OCI-LY7 (cell line): ENCODE results near the gene SYT4. TPM values are rescaled to one million over a fixed set of nuclear protein-coding genes. Genes with fewer than 3 reads are reported as not detected.

Experiments used
- BruUV-seq: library from RNA; stranded (reverse); fragments of 400-500 nt; replicated peaks from 2 replicates; lab custom pipeline; 2021; lab: Mats Ljungman, UMichigan
- CTCF ChIA-PET: fragments of 300-600 bp; sonication (Branson Sonifier 250); formaldehyde crosslinking; loops from one replicate; lab custom pipeline; 2022; ENCODE audit warnings: antibody characterized with exemption; ENCODE audit not compliant: unreplicated experiment; lab: Charles Lee
- POLR2A ChIA-PET: fragments of 300-600 bp; sonication (Branson Sonifier 250); formaldehyde crosslinking; loops from one replicate; lab custom pipeline; 2022; ENCODE audit warnings: antibody characterized with exemption; lab: Charles Lee
- DNase-seq: peaks from one replicate; pipeline ENCODE4 v3.0.0-alpha.2; 2015; ENCODE audit warnings: low spot score
- H2AFZ ChIP-seq: fragments of 200-600 bp; sonication (generic), shearing (Covaris generic); 2 replicates; pipeline ENCODE4 v1.6.1; 2014; ENCODE audit warnings: mild to moderate bottlenecking, antibody characterized with exemption, low read length, moderate library complexity
- H3K27ac ChIP-seq: fragments of 200-600 bp; sonication (generic); 2 replicates; pipeline ENCODE4 v1.5.1; 2014; ENCODE audit warnings: mixed run types, low read depth, mild to moderate bottlenecking, moderate library complexity, low read length, inconsistent platforms; ENCODE audit not compliant: poor library complexity, severe bottlenecking
- H3K36me3 ChIP-seq: fragments of 200-600 bp; sonication (generic); 2 replicates; pipeline ENCODE4 v1.6.1; 2014; ENCODE audit warnings: mild to moderate bottlenecking, antibody characterized with exemption, low read length, moderate library complexity, mixed read lengths; ENCODE audit not compliant: insufficient read depth
- H3K4me1 ChIP-seq: fragments of 200-600 bp; sonication (generic); 2 replicates; pipeline ENCODE4 v1.5.1; 2014; ENCODE audit warnings: mild to moderate bottlenecking, low read length; ENCODE audit not compliant: insufficient read depth, poor library complexity, severe bottlenecking
- H3K4me2 ChIP-seq: fragments of 200-600 bp; sonication (generic); 2 replicates; pipeline ENCODE4 v1.6.1; 2014; ENCODE audit warnings: mild to moderate bottlenecking, low read length
- H3K4me3 ChIP-seq: fragments of 200-600 bp; sonication (generic); 2 replicates; pipeline ENCODE4 v1.5.1; 2014; ENCODE audit warnings: mild to moderate bottlenecking, low read depth, low read length; ENCODE audit not compliant: poor library complexity, severe bottlenecking
- H3K79me2 ChIP-seq: fragments of 200-600 bp; sonication (generic); 2 replicates; pipeline ENCODE4 v1.6.1; 2016; ENCODE audit warnings: low read depth, mild to moderate bottlenecking, low read length, moderate library complexity, mixed read lengths; ENCODE audit not compliant: insufficient read depth
- H3K9me2 ChIP-seq: fragments of 200-600 bp; sonication (generic); 2 replicates; pipeline ENCODE4 v1.6.1; 2016; ENCODE audit warnings: mild to moderate bottlenecking, low read length, mixed read lengths; ENCODE audit not compliant: insufficient read depth
- H3K9me3 ChIP-seq: fragments of 200-600 bp; sonication (generic); 2 replicates; pipeline ENCODE4 v1.6.1; 2014; ENCODE audit warnings: mild to moderate bottlenecking, mixed run types, low read length, mixed read lengths
- H4K20me1 ChIP-seq: fragments of 200-600 bp; sonication (generic); 2 replicates; pipeline ENCODE4 v1.6.1; 2014; ENCODE audit warnings: mild to moderate bottlenecking, antibody characterized with exemption, low read length, moderate library complexity, mixed read lengths; ENCODE audit not compliant: insufficient read depth
- CTCF ChIP-seq: fragments of 200-600 bp; sonication (generic); conservative IDR thresholded peaks from 2 replicates; pipeline ENCODE4 v1.5.1; 2014; ENCODE audit warnings: mild to moderate bottlenecking, antibody characterized with exemption, low read length, moderate library complexity, mixed read lengths
- EZH2phosphoT487 ChIP-seq: fragments of 200-600 bp; sonication (generic); IDR thresholded peaks from 2 replicates; pipeline ENCODE4 v1.6.1; 2018; ENCODE audit warnings: low read depth, borderline replicate concordance, mild to moderate bottlenecking, mixed run types, antibody characterized with exemption, low read length, moderate library complexity, mixed read lengths
- intact Hi-C: fragments of 100-400 bp; cut with micrococcal nuclease; formaldehyde crosslinking; loops from one replicate; pipeline ENCODE4 v1.10.0; 2022; ENCODE audit not compliant: unreplicated experiment
- total RNA-seq, 2 experiments: library from RNA; depleted of rRNA in 1 of 2; stranded (reverse); fragments of >200 nt in 1 of 2; shearing (Covaris generic) in 1 of 2; gene quantifications; 2 replicates each; pipeline ENCODE4 v1.2.3, GENCODE V29; 2014 to 2022

SYT4 gene
- total RNA-seq, 2 experiments from 2014 or later, result not detected

- Histone ChIP-seq H2AFZ (no peak overlapping the region), H3K9me3 (no peaks in the 10 kb centered on the region), H3K4me1 (no peaks in the 10 kb centered on the region), H3K9me2 (no peaks in the 10 kb centered on the region), H3K4me2 (no peak overlapping the region), H3K4me3 (no peak overlapping the region), H3K27ac (no peak overlapping the region), H3K79me2 (no peaks in the 10 kb centered on the region), H4K20me1 (no peaks in the 10 kb centered on the region), H3K36me3 (no peaks in the 10 kb centered on the region)
- intact Hi-C loops, result loop anchor here (10.0 kb wide), 1 partner anchor 684 kb away; no protein-coding TSS in a partner anchor
- CTCF ChIA-PET, result no interaction called here
- DNase-seq, result no peak
- TF ChIP-seq CTCF (no peak), EZH2phosphoT487 (no peak)
- POLR2A ChIA-PET, result no interaction called here
- BruUV-seq, result no TSS peak
Observed at GRCh38 chr18:43278355-43278754, 1.1 kb upstream of the SYT4 start.

GRCh38 chr18:43276491-43276890, 799 bp downstream of the SYT4 start:
- intact Hi-C loops, result loop anchor here (10.0 kb wide), 1 partner anchor 682 kb away; no protein-coding TSS in a partner anchor
- Histone ChIP-seq H3K9me2 (no peaks in the 10 kb centered on the region), H3K27ac (no peak overlapping the region), H4K20me1 (no peaks in the 10 kb centered on the region), H3K36me3 (no peaks in the 10 kb centered on the region), H3K4me2 (no peak overlapping the region), H2AFZ (no peak overlapping the region), H3K4me1 (no peaks in the 10 kb centered on the region), H3K4me3 (no peak overlapping the region), H3K9me3 (no peaks in the 10 kb centered on the region), H3K79me2 (no peaks in the 10 kb centered on the region)
- ChIA-PET CTCF (no interaction called here), POLR2A (no interaction called here)
- no peak for TF ChIP-seq EZH2phosphoT487
- no peak for TF ChIP-seq CTCF
- DNase-seq, result no peak
- BruUV-seq, result no TSS peak

- no peaks in the 10 kb centered on the region for H3K36me3 ChIP-seq
- H3K9me2 ChIP-seq, result no peaks in the 10 kb centered on the region
- no peak overlapping the region for H3K4me2 ChIP-seq
- TF ChIP-seq CTCF (no peak), EZH2phosphoT487 (no peak)
- no peaks in the 10 kb centered on the region for H3K4me1 ChIP-seq
- no peaks in the 10 kb centered on the region for H3K9me3 ChIP-seq
- intact Hi-C loops, result loop anchor here (10.0 kb wide), 1 partner anchor 681 kb away; no protein-coding TSS in a partner anchor
- ChIA-PET CTCF (no interaction called here), POLR2A (no interaction called here)
- H2AFZ ChIP-seq, result no peak overlapping the region
- DNase-seq, result no peak
- no peak overlapping the region for H3K4me3 ChIP-seq
- H3K79me2 ChIP-seq, result no peaks in the 10 kb centered on the region
- no peak overlapping the region for H3K27ac ChIP-seq
- no TSS peak for BruUV-seq
- no peaks in the 10 kb centered on the region for H4K20me1 ChIP-seq
Observed at GRCh38 chr18:43275546-43275945, 1.7 kb downstream of the SYT4 start.
